GM18858 (cell line): Measurements from ENCODE around the gene TECR.
A peak's percentile ranks its signal among the peaks of the same experiment; 100 is the strongest.
"Not testable (repeated sequence)": the region's sequence is repeated elsewhere in the genome, so short reads cannot be mapped to it uniquely, and the experiment has no call there.

Experiments used
- ATAC-seq: cut with Tn5 transposase; IDR thresholded peaks from one replicate; pipeline ENCODE4 v1.9.1; 2021; ENCODE audit not compliant: unreplicated experiment

Gene TECR

GRCh38 chr19:14529254-14530004 lies at the start of gene TECR:
Gene TECR, plus strand, starts transcription at chr19:14529594. Its CDS starts 103 bp downstream, at chr19:14529697.
- peak; percentile 88 for ATAC-seq

GRCh38 chr19:14479975-14480699 lies 49.3 kb upstream of the TECR start:
- no peak for ATAC-seq

- ATAC-seq: no peak
Observed at GRCh38 chr19:14480700-14481079, 48.7 kb upstream of the TECR start.

GRCh38 chr19:14482172-14482941 lies 47.0 kb upstream of the TECR start:
- ATAC-seq: no peak

- ATAC-seq: no peak
Observed at GRCh38 chr19:14487370-14488125, 41.8 kb upstream of the TECR start.

- no peak for ATAC-seq
Observed at GRCh38 chr19:14492756-14493337, 36.5 kb upstream of the TECR start.

GRCh38 chr19:14494411-14494810 lies 35.0 kb upstream of the TECR start:
- ATAC-seq: no peak

- ATAC-seq: no peak
Observed at GRCh38 chr19:14494910-14495671, 34.3 kb upstream of the TECR start.

GRCh38 chr19:14495672-14496028 lies 33.7 kb upstream of the TECR start:
- ATAC-seq: no peak

GRCh38 chr19:14496029-14496833 lies 33.2 kb upstream of the TECR start, which contains the start of gene GIPC1:
Gene GIPC1, minus strand, starts transcription at chr19:14496127. Its CDS starts 13,151 bp downstream, at chr19:14482976.
- ATAC-seq: no peak

GRCh38 chr19:14496834-14497227 lies 32.6 kb upstream of the TECR start:
- ATAC-seq: no peak

GRCh38 chr19:14497228-14497921 lies 32.0 kb upstream of the TECR start:
- ATAC-seq: no peak

GRCh38 chr19:14502334-14503092 lies 26.9 kb upstream of the TECR start:
- ATAC-seq: no peak

- no peak for ATAC-seq
Observed at GRCh38 chr19:14503285-14503684, 26.1 kb upstream of the TECR start.

- not testable (repeated sequence) for ATAC-seq
Observed at GRCh38 chr19:14504575-14504974, 24.8 kb upstream of the TECR start.

- no peak for ATAC-seq
Observed at GRCh38 chr19:14505488-14506239, 23.7 kb upstream of the TECR start.
